Embryonic facial prominence (tissue), 1 donor: Measurements from ENCODE around the gene SAP25.
"Not testable (repeated sequence)": the region's sequence is repeated elsewhere in the genome, so short reads cannot be mapped to it uniquely, and the experiment has no call there.

Experiments
- DNase-seq: peaks from one replicate; pipeline ENCODE4 v3.0.0-alpha.2; 2016; ENCODE audit errors: extremely low spot score

The SAP25 gene

DNA sequence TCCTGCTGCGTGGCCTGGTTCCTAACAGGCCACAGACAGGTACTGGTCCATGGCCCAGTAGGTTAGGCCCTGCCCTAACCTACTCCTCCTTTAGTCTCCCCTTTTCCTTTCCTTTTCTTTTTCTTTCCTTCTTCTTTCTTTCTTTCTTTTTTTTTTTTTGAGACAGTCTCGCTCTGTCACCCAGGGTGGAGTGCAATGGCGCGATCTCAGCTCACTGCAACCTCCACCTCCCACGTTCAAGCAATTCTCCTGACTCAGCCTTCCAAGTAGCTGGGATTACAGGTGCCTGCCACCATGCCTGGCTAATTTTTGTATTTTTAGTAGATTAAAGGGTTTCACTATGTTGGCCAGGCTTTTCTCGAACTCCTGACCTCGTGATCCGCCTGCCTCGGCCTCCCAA is 37.7 kb downstream of the SAP25 start:
- DNase-seq, result not testable (repeated sequence)

DNA sequence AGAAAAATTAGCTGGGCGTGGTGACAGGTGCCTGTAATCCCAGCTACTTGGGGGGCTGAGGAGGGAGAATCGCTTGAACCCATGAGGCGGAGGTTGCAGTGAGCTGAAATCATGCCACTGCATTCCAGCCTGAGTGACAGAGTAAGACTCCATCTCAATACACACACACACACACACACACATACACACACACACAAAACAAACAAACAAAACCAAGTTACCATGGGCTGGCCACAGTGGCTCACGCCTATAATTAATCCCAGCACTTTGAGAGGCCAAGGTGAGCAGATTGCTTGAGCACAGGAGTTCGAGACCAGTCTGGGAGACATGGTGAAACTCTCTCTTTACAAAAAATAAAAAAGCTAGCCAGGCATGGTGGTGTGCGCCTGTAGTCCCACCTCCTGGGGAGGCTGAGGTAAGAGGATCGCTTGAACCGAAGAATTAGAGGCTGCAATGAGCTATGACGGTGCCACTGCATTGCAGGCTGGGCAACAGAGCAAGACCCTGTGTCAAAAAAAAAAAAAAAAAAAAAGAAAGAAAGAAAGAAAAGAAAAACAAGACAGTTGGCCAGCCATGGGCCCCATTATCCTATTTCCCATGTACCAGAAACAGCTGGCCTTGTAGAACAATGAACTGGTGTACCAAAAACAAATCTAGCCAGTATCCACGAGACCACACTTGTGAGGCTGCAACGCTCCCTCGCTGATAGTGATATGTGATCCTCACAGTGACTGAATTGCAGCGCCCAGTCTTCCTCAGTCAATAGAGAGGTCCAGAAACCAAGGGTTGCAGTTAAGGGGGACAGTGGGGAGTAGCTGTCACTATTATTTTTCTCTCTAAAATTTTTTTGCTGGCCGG is 41.3 kb downstream of the SAP25 start:
- no peak for DNase-seq

DNA sequence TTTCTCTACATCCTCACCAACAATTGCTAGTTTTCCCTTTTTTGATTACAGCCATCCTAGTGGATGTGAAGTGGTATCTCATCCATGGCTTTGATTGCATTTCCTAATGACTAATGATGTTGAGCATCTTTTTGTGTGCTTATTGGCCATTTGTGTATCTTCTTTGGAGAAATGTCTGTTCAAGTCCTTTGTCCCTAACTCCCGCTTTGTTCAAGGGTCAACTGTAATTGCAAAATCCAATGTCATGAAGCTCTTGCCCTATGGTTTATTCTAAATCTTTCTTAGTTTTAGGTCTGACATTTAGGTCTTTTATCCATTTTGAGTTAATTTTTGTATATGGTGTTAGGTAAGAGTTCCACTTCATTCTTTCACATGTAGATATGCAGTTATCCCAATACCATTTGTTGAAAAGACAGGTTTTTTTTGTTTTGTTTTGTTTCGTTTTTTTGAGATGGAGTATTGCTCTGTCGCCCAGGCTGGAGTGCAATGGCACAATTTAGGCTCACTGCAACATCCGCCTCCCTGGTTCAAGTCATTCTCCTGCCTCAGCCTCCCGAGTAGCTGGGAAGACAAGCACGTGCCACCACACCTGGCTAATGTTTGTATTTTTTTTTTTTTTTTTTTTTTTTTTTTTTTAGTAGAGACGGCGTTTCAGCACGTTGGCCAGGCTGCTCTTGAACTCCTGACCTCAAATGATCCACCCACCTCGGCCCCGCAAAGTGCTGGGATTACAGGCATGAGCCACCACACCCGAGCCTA is 45.4 kb downstream of the SAP25 start:
- DNase-seq, result not testable (repeated sequence)

DNA sequence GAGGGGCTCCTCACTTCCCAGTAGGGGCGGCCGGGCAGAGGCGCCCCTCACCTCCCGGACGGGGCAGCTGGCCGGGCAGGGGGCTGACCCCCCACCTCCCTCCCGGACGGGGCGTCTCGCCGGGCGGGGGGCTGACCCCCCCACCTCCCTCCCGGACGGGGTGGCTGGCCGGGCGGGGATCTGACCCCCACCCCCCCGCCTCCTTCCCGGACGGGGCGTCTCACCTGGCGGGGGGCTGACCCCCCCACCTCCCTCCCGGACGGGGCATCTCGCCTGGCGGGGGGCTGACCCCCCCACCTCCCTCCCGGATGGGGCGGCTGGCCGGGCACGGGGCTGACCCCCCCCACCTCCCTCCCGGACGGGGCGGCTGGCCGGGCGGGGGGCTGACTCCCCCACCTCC is 50.5 kb downstream of the SAP25 start:
- DNase-seq, result not testable (repeated sequence)
